GM18507 (cell line): ENCODE measurements around the gene SRRM5.
"Not testable (repeated sequence)": the region's sequence is repeated elsewhere in the genome, so short reads cannot be mapped to it uniquely, and the experiment has no call there.

Experiments used
- DNase-seq: peaks from one replicate; pipeline ENCODE4 v3.0.0; 2011; ENCODE audit warnings: low read depth; ENCODE audit not compliant: insufficient read length; ENCODE audit errors: extremely low spot score
- FAIRE-seq: peaks from 2 replicates; lab custom pipeline; 2011; peaks lifted over from hg19 to GRCh38; lab: Jason Lieb, UNC

The SRRM5 gene

GRCh38 chr19:43589277-43589676 lies 22.6 kb upstream of the SRRM5 start:
- no peak for DNase-seq
- no peak for FAIRE-seq

GRCh38 chr19:43589678-43590077 lies 22.2 kb upstream of the SRRM5 start:
- DNase-seq, result no peak
- no peak for FAIRE-seq

DNA sequence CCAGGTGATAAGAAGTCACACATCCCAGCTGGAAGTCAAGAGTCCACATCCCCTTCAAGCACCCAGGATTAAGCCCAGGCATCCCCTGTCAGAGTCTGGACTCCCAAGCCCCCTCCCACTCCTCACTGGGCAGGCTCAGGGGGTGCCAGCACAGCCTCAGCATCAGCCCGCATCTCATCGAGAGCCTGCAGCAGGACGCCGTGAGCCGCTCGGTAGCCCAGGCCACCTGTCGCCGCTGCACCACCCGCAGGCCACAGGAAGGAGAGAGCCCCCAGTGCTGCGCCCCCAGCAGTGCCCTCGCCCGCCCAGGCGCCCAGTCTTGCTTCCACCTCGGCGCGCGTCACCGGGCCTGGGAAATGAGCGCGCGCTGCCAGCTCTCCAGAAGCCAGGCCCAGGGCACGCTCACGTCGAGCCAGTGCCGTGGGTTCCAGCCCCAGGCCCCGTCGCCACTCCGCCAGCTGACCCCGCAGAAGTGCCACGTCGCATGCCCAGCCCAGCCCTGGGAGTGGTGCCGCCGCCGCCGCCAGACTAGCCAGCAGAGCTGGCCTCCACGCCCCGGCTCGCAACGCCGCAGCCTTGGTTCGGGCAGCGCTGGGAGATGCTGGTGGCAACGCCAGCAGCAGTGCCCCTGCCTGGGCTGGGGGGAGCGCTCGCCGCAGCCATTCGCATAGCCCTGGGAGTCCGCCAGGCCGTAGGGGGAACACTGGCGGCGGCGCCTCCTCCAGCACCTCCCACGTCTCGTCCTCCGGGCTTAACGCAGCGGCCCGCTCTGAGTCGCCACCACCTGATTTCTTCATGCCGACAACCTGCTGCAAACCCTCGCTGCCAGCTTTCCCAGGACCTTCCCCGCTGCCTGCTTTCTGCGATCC lies 19.8 kb upstream of the SRRM5 start:
- no peak for DNase-seq
- no peak for FAIRE-seq

DNA sequence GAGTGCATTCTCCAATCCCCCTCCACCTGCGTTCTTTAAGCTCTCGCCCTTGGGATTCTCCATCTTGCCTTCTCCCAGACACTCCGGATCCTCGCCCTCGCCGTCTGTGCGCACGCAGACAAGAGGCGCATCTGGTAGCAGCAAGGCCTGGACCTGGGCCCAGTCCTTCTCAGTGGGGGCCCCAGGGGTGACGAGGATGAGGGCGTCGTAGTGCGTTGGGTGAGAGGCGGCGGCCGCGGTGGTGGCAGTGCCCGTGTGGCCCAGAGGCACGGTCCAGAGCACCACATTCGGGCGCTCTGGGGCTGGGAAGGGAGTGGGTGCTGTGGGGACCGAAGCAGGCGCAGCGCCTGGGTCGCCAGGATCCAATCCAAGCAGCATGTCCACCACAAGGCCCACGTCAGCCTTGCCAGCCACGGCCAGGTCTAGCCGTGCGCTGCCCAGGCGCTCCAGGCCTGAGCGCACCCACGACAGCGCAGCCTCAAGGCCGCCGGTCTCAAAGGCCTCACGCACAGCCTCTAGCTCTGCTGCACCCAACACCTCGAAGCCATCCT lies 19.0 kb upstream of the SRRM5 start:
- no peak for FAIRE-seq
- no peak for DNase-seq

DNA sequence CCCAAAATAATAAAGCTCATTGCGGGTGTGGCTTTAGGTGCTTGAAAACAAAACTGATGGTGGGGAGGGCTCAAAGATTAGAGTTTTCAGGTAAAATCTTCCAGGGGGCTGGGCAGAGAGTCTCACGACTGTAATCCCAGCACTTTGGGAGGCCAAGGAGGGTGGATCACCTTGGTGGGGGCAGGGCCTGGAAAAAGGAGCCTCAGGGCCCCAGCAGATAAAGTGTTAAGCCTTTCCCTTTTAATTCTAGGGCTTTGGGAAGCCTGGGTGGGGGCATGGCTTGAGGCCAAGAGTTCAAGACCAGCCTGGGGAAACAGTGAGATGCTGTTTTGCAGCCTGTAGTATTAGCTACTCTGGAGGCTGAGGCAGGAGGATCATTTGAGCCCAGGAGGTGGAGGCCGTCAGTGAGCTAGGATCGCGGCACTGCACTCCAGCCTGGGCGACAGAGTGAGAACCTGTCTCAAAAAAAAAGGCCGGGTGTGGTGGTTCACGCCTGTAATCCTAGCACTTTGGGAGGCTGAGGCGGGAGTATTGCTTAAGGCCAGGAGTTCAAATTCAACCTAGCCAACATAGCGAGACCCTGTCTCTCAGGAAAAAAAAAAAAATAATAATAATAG lies 17.7 kb upstream of the SRRM5 start:
- FAIRE-seq (no peak), DNase-seq (no peak)

GRCh38 chr19:43594710-43595604 lies 16.9 kb upstream of the SRRM5 start:
- DNase-seq (no peak), FAIRE-seq (peak; percentile 73)

- DNase-seq, result no peak
- FAIRE-seq, result no peak
Observed at GRCh38 chr19:43595605-43595998, 16.3 kb upstream of the SRRM5 start.

DNA sequence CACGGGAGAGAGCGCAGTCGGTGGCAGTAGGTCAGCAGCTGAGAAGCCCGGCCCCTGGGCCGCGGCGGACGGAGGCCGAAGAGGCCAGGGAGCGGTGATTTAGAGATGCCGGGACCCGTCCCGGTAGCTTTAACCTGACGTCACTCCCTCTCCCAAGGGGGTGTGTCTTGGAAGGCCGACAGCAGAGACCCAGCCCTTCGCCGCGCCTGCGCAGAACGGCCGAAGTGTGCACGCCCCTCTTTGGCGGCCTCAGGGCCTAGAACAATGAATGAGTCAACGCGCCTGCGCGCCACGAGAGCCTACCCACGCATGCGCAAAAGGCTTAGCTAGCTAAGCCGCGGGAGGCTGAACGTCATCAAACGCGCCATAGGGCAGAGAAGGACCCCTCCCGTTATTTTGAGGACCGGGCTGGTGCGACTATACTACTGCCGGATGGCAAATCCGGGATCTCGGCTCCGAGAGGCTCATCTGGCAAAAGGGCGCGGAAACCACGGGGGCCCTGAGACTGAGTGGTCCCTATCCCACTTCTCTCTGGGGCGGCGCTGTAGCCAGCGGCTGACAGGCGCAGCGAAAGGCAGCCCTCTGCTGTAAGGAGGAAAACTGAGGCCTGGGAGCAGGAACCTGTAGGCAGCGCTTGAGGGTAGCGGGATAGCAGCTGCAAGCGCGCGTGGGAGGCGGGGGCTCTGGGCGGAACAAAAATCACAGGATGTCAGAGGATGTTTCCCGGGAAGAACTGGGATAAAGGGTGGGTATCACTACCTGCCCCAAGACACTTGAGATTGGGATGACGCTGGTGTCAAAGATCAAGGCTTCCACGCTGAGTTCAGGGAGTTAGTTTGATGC lies 15.7 kb upstream of the SRRM5 start, which contains the start of the genes IRGQ and ZNF576:
TSS of gene IRGQ (minus strand) at position 136 of the 843 bp plus-strand sequence. CDS start 796 bp downstream, outside the sequence.
TSS of gene ZNF576 (plus strand) at position 597 of the 843 bp plus-strand sequence. CDS start 514 bp downstream, outside the sequence.
- peak; percentile 92 for DNase-seq
- FAIRE-seq, result peak; percentile 100

- DNase-seq (no peak), FAIRE-seq (no peak)
Observed at GRCh38 chr19:43596842-43597461, 14.9 kb upstream of the SRRM5 start.

DNA sequence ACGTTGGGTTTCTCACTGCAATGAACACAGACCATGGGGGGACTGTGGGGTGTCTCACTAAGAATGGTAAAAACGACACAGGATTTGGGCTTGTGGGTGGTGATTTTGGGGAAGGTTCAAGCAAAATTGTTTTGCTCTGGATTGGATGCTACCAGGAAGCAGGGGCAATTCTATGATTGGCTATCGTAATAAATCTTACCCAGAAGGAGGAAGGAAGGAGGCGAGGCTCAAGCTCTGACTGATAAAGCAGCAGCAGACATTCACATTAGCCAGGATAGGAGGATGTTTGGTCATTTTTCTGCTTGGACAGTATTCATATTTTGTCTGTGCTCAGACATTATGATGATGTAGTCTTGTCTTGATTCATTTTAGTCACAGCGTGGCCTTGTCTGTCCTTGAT lies 14.0 kb upstream of the SRRM5 start:
- DNase-seq (no peak), FAIRE-seq (no peak)

GRCh38 chr19:43598445-43599240 lies 13.2 kb upstream of the SRRM5 start:
- DNase-seq, result no peak
- FAIRE-seq, result no peak

GRCh38 chr19:43599635-43600295 lies 12.1 kb upstream of the SRRM5 start:
- DNase-seq, result no peak
- FAIRE-seq, result no peak

- not testable (repeated sequence) for FAIRE-seq
Observed at GRCh38 chr19:43600326-43600725, 11.6 kb upstream of the SRRM5 start.

DNA sequence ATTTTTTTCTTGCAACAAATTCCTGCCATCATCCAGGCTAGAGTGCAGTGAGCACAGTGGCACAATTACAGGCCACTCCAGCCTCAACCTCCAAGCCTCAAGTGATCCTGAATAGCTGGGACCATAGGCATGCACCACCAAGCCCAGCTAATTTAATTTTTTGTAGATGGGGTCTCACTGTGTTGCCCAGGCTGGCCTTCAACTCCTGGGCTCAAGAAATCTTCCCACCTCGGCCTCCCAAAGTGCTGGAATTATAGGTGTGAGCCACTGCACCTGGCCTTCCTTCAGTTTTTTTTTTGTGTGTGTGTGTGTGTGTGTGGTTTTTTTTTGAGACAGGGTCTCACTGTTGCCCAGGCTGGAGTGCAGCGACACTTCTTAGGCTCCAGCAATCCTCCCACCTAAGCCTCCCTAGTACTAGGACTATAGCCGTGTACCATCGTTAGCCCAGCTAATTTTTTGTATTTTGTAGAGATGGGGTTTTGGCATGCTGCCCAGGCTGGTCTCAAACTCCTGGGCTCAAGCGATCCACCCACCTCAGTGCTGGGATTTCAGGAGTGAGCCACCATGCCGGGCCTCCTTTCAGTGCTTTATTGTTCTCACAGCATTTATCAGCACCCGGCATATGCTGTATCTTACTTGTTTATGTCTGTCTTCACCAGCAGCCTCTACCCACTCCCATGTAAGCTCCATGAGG lies 5.9 kb upstream of the SRRM5 start:
- FAIRE-seq (no peak), DNase-seq (no peak)

More at GRCh38 chr19:43600326-43600725, 11.6 kb upstream of the SRRM5 start:
- DNase-seq, result not testable (repeated sequence)

DNA sequence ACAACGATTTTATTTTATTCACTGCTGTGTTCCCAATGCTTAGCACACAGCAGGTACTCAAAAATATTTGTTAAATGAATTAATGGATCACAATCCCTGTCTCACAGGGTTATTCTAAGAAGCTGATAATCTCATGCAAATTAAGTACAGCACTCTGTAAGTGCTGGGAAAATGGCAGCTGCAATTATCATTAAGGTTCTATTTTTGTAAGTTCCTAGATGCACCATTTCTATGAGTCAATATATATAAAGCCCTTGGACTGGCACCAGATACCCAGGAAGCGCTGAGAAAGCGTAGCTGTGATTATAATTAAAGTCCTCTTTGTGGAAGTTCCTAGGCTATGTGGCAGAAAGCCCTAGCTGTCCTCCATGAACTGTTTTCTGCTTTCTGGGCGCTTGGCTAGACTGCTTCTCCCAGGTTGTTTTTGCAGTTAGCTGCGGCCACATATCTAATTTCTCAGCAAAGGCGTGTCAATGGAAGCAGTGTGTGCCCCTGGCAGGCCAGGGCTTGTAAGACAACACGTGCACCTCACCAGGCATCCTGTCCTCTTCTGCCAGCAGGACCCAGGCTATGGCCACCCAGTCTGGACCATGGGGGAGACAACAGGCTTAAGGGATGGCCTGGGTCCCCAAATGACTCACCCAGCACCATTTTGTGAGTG lies 5.2 kb upstream of the SRRM5 start:
- DNase-seq, result no peak

More for the DNA sequence above, 5.2 kb upstream of the SRRM5 start:
- FAIRE-seq, result no peak
